CD8-positive, alpha-beta memory T cell (primary cell): Measurements from ENCODE around the gene RNU5B-1. TPM values are rescaled to one million over a fixed set of nuclear protein-coding genes. Genes with fewer than 3 reads are reported as not detected.

ENCODE experiments used
- CTCF ChIA-PET: fragments of 350-600 bp; sonication (Branson Sonifier 250); formaldehyde crosslinking; loops from one replicate; lab custom pipeline; 2021; ENCODE audit warnings: antibody characterized with exemption; lab: Charles Lee
- POLR2A ChIA-PET: fragments of 350-600 bp; sonication (Branson Sonifier 250); formaldehyde crosslinking; loops from one replicate; lab custom pipeline; 2021; ENCODE audit warnings: antibody characterized with exemption; lab: Charles Lee
- DNase-seq, 5 donors: peaks; one replicate each; pipeline versions ENCODE4 v3.0.0 to v3.0.0-alpha.2; 2020 to 2022; ENCODE audit warnings: mixed read lengths in 1 of 5
- H3K27ac ChIP-seq: one replicate; pipeline ENCODE4 v1.7.0; 2013; ENCODE audit warnings: low read depth, mild to moderate bottlenecking, low read length, moderate library complexity
- H3K27me3 ChIP-seq: 2 replicates; pipeline ENCODE4 v1.7.0; 2013; ENCODE audit warnings: low read length, mild to moderate bottlenecking; ENCODE audit not compliant: insufficient read depth, poor library complexity, severe bottlenecking
- H3K36me3 ChIP-seq: 2 replicates; pipeline ENCODE4 v1.7.0; 2013; ENCODE audit warnings: mild to moderate bottlenecking, low read length, moderate library complexity; ENCODE audit not compliant: insufficient read depth
- H3K4me1 ChIP-seq: 2 replicates; pipeline ENCODE4 v1.7.0; 2013; ENCODE audit warnings: mild to moderate bottlenecking, low read length, moderate library complexity; ENCODE audit not compliant: insufficient read depth
- H3K4me3 ChIP-seq: 2 replicates; pipeline ENCODE4 v1.7.0; 2013; ENCODE audit warnings: mild to moderate bottlenecking, low read length
- H3K9me3 ChIP-seq: 2 replicates; pipeline ENCODE4 v1.7.0; 2013; ENCODE audit warnings: mild to moderate bottlenecking, low read length
- H3K27ac Mint-ChIP-seq, 8 donors: one replicate each; pipeline ENCODE4 v1.8.0; 2020 to 2021; ENCODE audit warnings: mixed read lengths in 8 of 8, mild to moderate bottlenecking in 6 of 8, inconsistent platforms in 3 of 8, moderate library complexity in 3 of 8
- H3K27me3 Mint-ChIP-seq, 2 donors: one replicate each; pipeline ENCODE4 v1.8.0; 2020 to 2021; ENCODE audit warnings: mixed read lengths in 2 of 2, mild to moderate bottlenecking in 1 of 2, moderate library complexity in 1 of 2
- H3K36me3 Mint-ChIP-seq, 3 donors: one replicate each; pipeline ENCODE4 v1.8.0; 2020 to 2021; ENCODE audit warnings: mixed read lengths in 3 of 3, inconsistent platforms in 1 of 3, mild to moderate bottlenecking in 1 of 3
- H3K4me1 Mint-ChIP-seq, 3 donors: one replicate each; pipeline ENCODE4 v1.8.0; 2020 to 2021; ENCODE audit warnings: mixed read lengths in 3 of 3, inconsistent platforms in 1 of 3, mild to moderate bottlenecking in 1 of 3
- H3K4me3 Mint-ChIP-seq, 7 donors: one replicate each; pipeline ENCODE4 v1.8.0; 2020 to 2021; ENCODE audit warnings: mixed read lengths in 7 of 7, mild to moderate bottlenecking in 6 of 7, moderate library complexity in 4 of 7, inconsistent platforms in 2 of 7
- H3K9me3 Mint-ChIP-seq, 5 donors: one replicate each; pipeline ENCODE4 v1.8.0; 2020 to 2022; ENCODE audit warnings: mixed read lengths in 5 of 5, mild to moderate bottlenecking in 3 of 5, moderate library complexity in 2 of 5, inconsistent platforms in 1 of 5
- polyA plus RNA-seq: library from polyadenylated mRNA; unstranded; fragments of 300-500 nt; fragmentation: Illumina TruSeq; gene quantifications from one replicate; pipeline ENCODE4 v1.2.3, GENCODE V29; 2021
- total RNA-seq, 2 experiments: library from RNA; stranded (reverse); gene quantifications; one replicate each; pipeline ENCODE4 v1.2.3, GENCODE V29; 2021

RNU5B-1 gene
- total and polyA plus RNA-seq, 3 experiments from 2014 or later = not detected

DNA sequence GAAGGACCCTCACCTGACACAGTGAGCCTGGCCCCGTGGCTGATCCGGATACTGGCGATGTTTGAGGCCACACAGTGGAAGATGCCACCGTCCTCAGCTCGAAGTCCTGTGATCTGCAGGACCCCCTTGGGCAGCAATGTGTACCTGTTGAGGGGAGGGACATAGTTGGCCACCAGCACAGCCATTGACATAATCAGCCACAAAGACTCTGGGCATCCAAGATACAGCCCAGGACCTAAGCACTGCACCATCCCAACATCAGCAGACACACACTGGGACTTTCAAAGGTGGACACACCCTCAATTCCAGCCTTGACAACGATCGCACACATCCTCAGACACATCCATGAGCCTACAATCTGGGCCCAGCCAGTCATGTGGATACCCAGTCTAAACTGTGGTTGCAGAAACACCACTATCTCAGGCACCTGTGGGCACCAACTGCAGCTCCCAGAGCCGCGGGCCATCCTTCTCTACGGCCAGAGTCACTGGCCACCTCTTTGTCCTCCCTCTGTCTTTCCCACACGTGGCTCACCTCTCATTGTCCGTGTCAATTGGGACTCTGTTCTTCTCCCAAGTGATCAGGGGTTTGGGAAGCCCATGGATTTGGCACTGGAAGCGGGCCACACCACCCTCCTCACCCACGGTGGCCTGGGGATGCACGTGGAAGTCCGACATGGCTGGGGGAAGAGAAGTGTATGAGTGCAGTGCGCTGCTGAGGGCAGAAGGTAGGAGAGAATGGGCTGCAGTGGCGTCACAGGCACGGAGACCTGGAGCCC lies 31.0 kb downstream of the RNU5B-1 start:
- Mint-ChIP-seq H3K9me3 (no peaks in the 10 kb centered on the region), H3K36me3 (no peaks in the 10 kb centered on the region), H3K4me1 (peaks cover 0 to 2% (median 0%) of the 10 kb centered on the region in 3 donors), H3K27ac (no peak overlapping the region), H3K27me3 (peaks cover 13 to 23% of the 10 kb centered on the region in 2 donors), H3K4me3 (no peak overlapping the region)
- Histone ChIP-seq H3K9me3 (no peaks in the 10 kb centered on the region), H3K27ac (no peak overlapping the region), H3K36me3 (no peaks in the 10 kb centered on the region), H3K4me3 (no peak overlapping the region), H3K4me1 (no peaks in the 10 kb centered on the region), H3K27me3 (no peaks in the 10 kb centered on the region)
- POLR2A ChIA-PET = no interaction called here
- DNase-seq = no peak
- CTCF ChIA-PET = no interaction called here

- Mint-ChIP-seq H3K4me3 (no peak overlapping the region), H3K9me3 (no peaks in the 10 kb centered on the region), H3K27me3 (peaks cover 13 to 29% of the 10 kb centered on the region in 2 donors), H3K36me3 (no peaks in the 10 kb centered on the region), H3K27ac (peak overlapping the region in 1 of 8 donors; percentile 29), H3K4me1 (peaks cover 0 to 2% (median 0%) of the 10 kb centered on the region in 3 donors)
- Histone ChIP-seq H3K27ac (no peak overlapping the region), H3K4me3 (no peak overlapping the region), H3K4me1 (no peaks in the 10 kb centered on the region), H3K36me3 (no peaks in the 10 kb centered on the region), H3K27me3 (no peaks in the 10 kb centered on the region), H3K9me3 (no peaks in the 10 kb centered on the region)
- ChIA-PET CTCF (interaction anchor here (1.2 kb wide), 1 partner anchor 18 kb away, joined by 4 read pairs; no protein-coding TSS in a partner anchor), POLR2A (no interaction called here)
- no peak for DNase-seq
These were observed 32.3 kb downstream of the RNU5B-1 start for GRCh38 chr15:65336493-65337435.

DNA sequence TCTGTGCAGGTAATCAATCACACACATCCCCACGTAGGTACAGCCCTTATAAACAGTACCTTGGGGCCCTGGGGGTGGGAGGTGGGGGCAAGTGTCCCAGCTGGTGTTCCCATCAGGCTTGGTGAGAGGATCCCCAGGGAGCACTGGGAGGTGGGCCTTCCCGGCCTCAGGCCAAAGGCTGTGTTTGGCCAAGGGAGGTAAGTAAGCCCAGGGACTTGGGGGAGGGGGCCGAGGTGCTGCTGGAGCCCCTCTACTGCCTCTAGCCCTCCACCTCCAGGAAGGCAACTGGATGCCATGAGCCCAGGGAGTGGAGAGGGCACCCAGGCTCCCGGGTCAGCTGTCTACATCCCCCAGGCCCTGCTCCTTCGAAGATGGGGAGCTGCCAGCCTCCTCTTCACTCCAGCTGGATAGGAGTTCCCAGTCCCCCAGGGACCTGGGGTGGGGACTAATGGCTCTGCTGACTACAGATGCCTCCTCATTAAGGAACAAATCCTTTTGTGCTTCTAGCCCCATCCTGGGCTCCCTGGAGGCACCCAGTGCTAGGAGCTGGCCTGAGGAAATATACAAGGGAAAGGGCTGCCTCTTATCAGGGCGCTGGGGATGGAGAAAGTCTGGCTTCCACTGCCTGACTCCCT lies 33.1 kb downstream of the RNU5B-1 start:
- ChIA-PET CTCF (interaction anchor here (1.3 kb wide), 1 partner anchor 18 kb away, joined by 5 read pairs; no protein-coding TSS in a partner anchor), POLR2A (no interaction called here)
- no peak overlapping the region for H3K4me3 ChIP-seq
- no peaks in the 10 kb centered on the region for H3K27me3 ChIP-seq
- H3K4me3 Mint-ChIP-seq = no peak overlapping the region
- no peaks in the 10 kb centered on the region for H3K9me3 Mint-ChIP-seq
- H3K27ac Mint-ChIP-seq = peak overlapping the region in 1 of 8 donors; percentile 29
- peaks cover 0 to 2% (median 0%) of the 10 kb centered on the region in 3 donors for H3K4me1 Mint-ChIP-seq
- H3K36me3 Mint-ChIP-seq = no peaks in the 10 kb centered on the region
- no peaks in the 10 kb centered on the region for H3K36me3 ChIP-seq
- peaks cover 13 to 29% of the 10 kb centered on the region in 2 donors for H3K27me3 Mint-ChIP-seq
- no peak overlapping the region for H3K27ac ChIP-seq
- no peaks in the 10 kb centered on the region for H3K4me1 ChIP-seq
- H3K9me3 ChIP-seq = no peaks in the 10 kb centered on the region
- DNase-seq = no peak

GRCh38 chr15:65338366-65338765 lies 33.9 kb downstream of the RNU5B-1 start:
- Mint-ChIP-seq H3K4me3 (no peak overlapping the region), H3K27me3 (peaks cover 11 to 29% of the 10 kb centered on the region in 2 donors), H3K4me1 (peaks cover 0 to 2% (median 0%) of the 10 kb centered on the region in 3 donors), H3K27ac (no peak overlapping the region), H3K36me3 (no peaks in the 10 kb centered on the region), H3K9me3 (no peaks in the 10 kb centered on the region)
- CTCF ChIA-PET = interaction anchor here (1.3 kb wide), 1 partner anchor 19 kb away, joined by 5 read pairs; no protein-coding TSS in a partner anchor
- POLR2A ChIA-PET = no interaction called here
- Histone ChIP-seq H3K4me1 (no peaks in the 10 kb centered on the region), H3K27me3 (no peaks in the 10 kb centered on the region), H3K9me3 (no peaks in the 10 kb centered on the region), H3K36me3 (no peaks in the 10 kb centered on the region), H3K27ac (no peak overlapping the region), H3K4me3 (no peak overlapping the region)
- DNase-seq = no peak

- Histone ChIP-seq H3K36me3 (no peaks in the 10 kb centered on the region), H3K4me3 (no peak overlapping the region), H3K9me3 (no peaks in the 10 kb centered on the region), H3K27ac (no peak overlapping the region), H3K4me1 (no peaks in the 10 kb centered on the region), H3K27me3 (peaks cover 2% of the 10 kb centered on the region)
- Mint-ChIP-seq H3K36me3 (no peaks in the 10 kb centered on the region), H3K27me3 (peaks cover 8 to 29% of the 10 kb centered on the region in 2 donors), H3K9me3 (no peaks in the 10 kb centered on the region), H3K4me1 (peaks cover 0 to 2% (median 0%) of the 10 kb centered on the region in 3 donors), H3K27ac (no peak overlapping the region), H3K4me3 (no peak overlapping the region)
- no peak for DNase-seq
- POLR2A ChIA-PET = no interaction called here
- CTCF ChIA-PET = interaction anchor here (1.3 kb wide), 1 partner anchor 20 kb away, joined by 5 read pairs; no protein-coding TSS in a partner anchor
These were observed 34.3 kb downstream of the RNU5B-1 start for GRCh38 chr15:65338823-65339222.

DNA sequence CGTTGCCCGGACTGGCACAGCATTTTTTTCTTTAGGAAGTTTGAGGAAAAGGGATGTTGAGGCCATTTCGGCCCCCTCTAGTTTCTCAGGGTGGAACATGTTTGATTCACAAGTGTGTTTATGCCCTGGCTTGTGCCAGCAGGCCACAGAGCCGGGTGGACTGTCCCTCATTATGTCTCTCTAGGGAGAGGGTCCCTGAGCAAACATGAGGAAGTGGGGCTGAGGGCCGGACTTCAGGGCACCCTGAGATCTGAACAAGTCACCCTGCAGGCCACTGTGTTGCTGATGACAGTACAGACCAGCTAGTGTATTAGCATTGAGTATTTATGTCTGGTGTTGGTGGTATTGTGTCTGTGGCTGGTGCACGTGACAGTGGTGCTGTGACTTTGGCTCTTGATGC lies 34.9 kb downstream of the RNU5B-1 start:
- Mint-ChIP-seq H3K4me1 (peaks cover 0 to 2% (median 0%) of the 10 kb centered on the region in 3 donors), H3K36me3 (no peaks in the 10 kb centered on the region), H3K27me3 (peaks cover 8 to 24% of the 10 kb centered on the region in 2 donors), H3K9me3 (no peaks in the 10 kb centered on the region), H3K4me3 (no peak overlapping the region), H3K27ac (peak overlapping the region in 1 of 8 donors; percentile 43)
- ChIA-PET CTCF (no interaction called here), POLR2A (no interaction called here)
- H3K4me3 ChIP-seq = no peak overlapping the region
- DNase-seq = no peak
- no peaks in the 10 kb centered on the region for H3K9me3 ChIP-seq
- no peaks in the 10 kb centered on the region for H3K4me1 ChIP-seq
- H3K36me3 ChIP-seq = no peaks in the 10 kb centered on the region
- H3K27me3 ChIP-seq = peaks cover 5% of the 10 kb centered on the region
- H3K27ac ChIP-seq = no peak overlapping the region

DNA sequence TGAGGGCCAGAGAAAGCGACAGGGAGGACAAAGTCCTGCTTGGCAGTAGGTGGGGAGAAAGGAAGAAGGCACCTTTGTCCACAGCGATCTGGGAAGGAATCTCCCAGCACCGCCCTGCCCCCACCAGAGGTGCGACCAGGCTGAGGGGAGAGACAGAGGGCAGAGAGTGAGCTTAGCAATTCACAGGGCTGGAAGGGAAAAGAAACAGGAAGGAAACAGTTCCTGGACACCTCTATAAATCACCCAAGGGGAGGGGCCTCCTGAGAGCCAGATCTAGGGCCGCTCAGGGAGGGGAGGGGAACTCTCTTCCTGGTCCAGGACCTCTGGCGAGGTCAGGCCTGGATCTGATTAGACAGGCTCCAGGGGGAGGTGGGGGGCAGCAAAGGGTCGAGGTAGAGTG lies 35.4 kb downstream of the RNU5B-1 start:
- Mint-ChIP-seq H3K27ac (peak overlapping the region in 1 of 8 donors; percentile 43), H3K4me1 (peaks cover 0 to 2% (median 0%) of the 10 kb centered on the region in 3 donors), H3K4me3 (no peak overlapping the region), H3K9me3 (no peaks in the 10 kb centered on the region), H3K27me3 (peaks cover 8 to 24% of the 10 kb centered on the region in 2 donors), H3K36me3 (no peaks in the 10 kb centered on the region)
- Histone ChIP-seq H3K27ac (no peak overlapping the region), H3K36me3 (no peaks in the 10 kb centered on the region), H3K4me1 (no peaks in the 10 kb centered on the region), H3K27me3 (peaks cover 5% of the 10 kb centered on the region), H3K9me3 (no peaks in the 10 kb centered on the region), H3K4me3 (no peak overlapping the region)
- ChIA-PET POLR2A (no interaction called here), CTCF (interaction anchor here (0.6 kb wide), 1 partner anchor 34 kb away, joined by 3 read pairs; no protein-coding TSS in a partner anchor)
- no peak for DNase-seq
